Renal cortex interstitium (tissue), 15 donors: ENCODE measurements around the gene YJU2. TPM values are rescaled to one million over a fixed set of nuclear protein-coding genes. Genes with fewer than 3 reads are reported as not detected.

Source experiments
- DNase-seq, 11 donors: peaks; one replicate each; pipeline ENCODE4 v3.0.0-alpha.2; 2013; ENCODE audit warnings: low read depth in 9 of 11, low spot score in 4 of 11; ENCODE audit errors: extremely low read depth in 1 of 11
- long read RNA-seq, 16 experiments: transcript quantifications; one replicate each; lab custom pipeline, GENCODE V29; 2026
- polyA plus RNA-seq, 3 donors: library from polyadenylated mRNA; unstranded; fragments of 120-200 nt; gene quantifications; one replicate each; pipeline ENCODE4 v1.2.1, GENCODE V29; 2013; ENCODE audit not compliant: insufficient read length in 3 of 3

The YJU2 gene
- polyA plus RNA-seq = 10 to 100 TPM; 19.5 to 26.6 (median 21.4) TPM
- long read RNA-seq, donor 1, transcript YJU2-201 (8 exons, 1,434 nt) = major isoform, 8 of 21 reads
- long read RNA-seq, donor 1, partial matches to known transcripts = 0 of 21 reads
- long read RNA-seq, donor 1, other reads (novel, unspliced or antisense) = 13 of 21 reads
- long read RNA-seq, donor 2, partial matches to known transcripts = 8 of 12 reads
- long read RNA-seq, donor 2, other reads (novel, unspliced or antisense) = 0 of 12 reads
- long read RNA-seq, donor 3, transcript YJU2-201 (8 exons, 1,434 nt) = major isoform, 9 of 9 reads
- long read RNA-seq, donor 3, partial matches to known transcripts = 0 of 9 reads
- long read RNA-seq, donor 3, other reads (novel, unspliced or antisense) = 0 of 9 reads
- long read RNA-seq, donor 4, partial matches to known transcripts = 0 of 3 reads
- long read RNA-seq, donor 4, other reads (novel, unspliced or antisense) = 0 of 3 reads
- long read RNA-seq, donor 5 = 0 reads
- long read RNA-seq, donor 6, transcript YJU2-201 (8 exons, 1,434 nt) = major isoform, 5 of 35 reads
- long read RNA-seq, donor 6, partial matches to known transcripts = 25 of 35 reads
- long read RNA-seq, donor 6, other reads (novel, unspliced or antisense) = 5 of 35 reads
- long read RNA-seq, donor 7, partial matches to known transcripts = 116 of 126 reads
- long read RNA-seq, donor 7, other reads (novel, unspliced or antisense) = 6 of 126 reads
- long read RNA-seq, donor 8 = 0 reads
- long read RNA-seq, donor 9, transcript YJU2-201 (8 exons, 1,434 nt) = major isoform, 8 of 40 reads
- long read RNA-seq, donor 9, partial matches to known transcripts = 32 of 40 reads
- long read RNA-seq, donor 9, other reads (novel, unspliced or antisense) = 0 of 40 reads
- long read RNA-seq, donor 10, transcript YJU2-201 (8 exons, 1,434 nt) = major isoform, 13 of 95 reads
- long read RNA-seq, donor 10, partial matches to known transcripts = 82 of 95 reads
- long read RNA-seq, donor 10, other reads (novel, unspliced or antisense) = 0 of 95 reads
- long read RNA-seq, donor 11, transcript YJU2-201 (8 exons, 1,434 nt) = major isoform, 9 of 26 reads
- long read RNA-seq, donor 11, partial matches to known transcripts = 0 of 26 reads
- long read RNA-seq, donor 11, other reads (novel, unspliced or antisense) = 17 of 26 reads
- long read RNA-seq, donor 12, partial matches to known transcripts = 0 of 2 reads
- long read RNA-seq, donor 12, other reads (novel, unspliced or antisense) = 0 of 2 reads
- long read RNA-seq, donor 13 = 0 reads
- long read RNA-seq, donor 14, transcript YJU2-201 (8 exons, 1,434 nt) = major isoform, 9 of 23 reads
- long read RNA-seq, donor 14, partial matches to known transcripts = 0 of 23 reads
- long read RNA-seq, donor 14, other reads (novel, unspliced or antisense) = 14 of 23 reads
- long read RNA-seq, donor 15, partial matches to known transcripts = 0 of 4 reads
- long read RNA-seq, donor 15, other reads (novel, unspliced or antisense) = 0 of 4 reads
- long read RNA-seq, donor 16, transcript YJU2-201 (8 exons, 1,434 nt) = major isoform, 18 of 143 reads
- long read RNA-seq, donor 16, partial matches to known transcripts = 119 of 143 reads
- long read RNA-seq, donor 16, other reads (novel, unspliced or antisense) = 6 of 143 reads

DNA sequence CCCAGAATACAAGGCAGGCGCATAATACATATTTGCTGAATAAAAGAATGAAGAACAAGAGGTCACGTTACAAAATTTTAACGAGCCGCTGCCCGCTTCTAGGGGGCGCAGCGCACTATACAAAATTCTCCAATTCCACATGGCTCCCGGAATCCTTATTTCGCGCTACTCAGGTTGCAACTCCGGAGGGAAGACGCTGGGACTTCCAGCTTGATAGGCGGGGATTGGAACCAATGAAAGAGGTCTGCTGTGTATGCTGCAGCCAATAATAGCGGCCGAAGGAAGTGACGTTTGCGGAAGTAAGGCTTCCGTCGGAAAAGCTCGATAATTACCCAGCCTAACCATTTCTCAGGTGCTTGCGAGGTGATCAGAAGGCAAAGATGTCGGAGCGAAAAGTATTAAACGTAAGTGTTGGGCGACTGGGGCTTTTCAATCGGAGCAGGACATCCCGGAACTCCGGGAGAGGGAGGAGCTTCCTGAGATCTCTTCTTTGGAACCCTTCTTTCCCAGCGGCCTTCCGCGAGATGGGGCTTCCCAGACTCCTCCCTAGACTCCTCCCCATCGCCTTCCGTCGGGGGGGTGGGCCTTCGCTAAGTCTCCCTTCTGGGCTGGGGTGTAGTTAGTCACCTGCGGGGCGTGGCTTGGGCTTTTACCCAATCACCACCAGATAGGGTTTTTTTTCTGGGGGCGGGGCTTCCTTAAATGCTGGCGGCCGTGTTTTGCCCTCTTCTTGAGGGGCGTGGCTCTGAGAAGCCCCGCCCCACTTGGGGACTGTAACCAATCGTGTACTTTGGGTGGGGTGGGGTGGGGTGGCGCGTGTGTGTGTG lies at the start of gene YJU2:
TSS of gene YJU2 (plus strand) at position 314 of the 827 bp plus-strand sequence. CDS start at position 381, 67 bp downstream.
- DNase-seq = peak; percentile 98 to 100 (median 99)

- no peak for DNase-seq
Observed at GRCh38 chr19:4197228-4197624, 49.7 kb upstream of the YJU2 start.

- DNase-seq = no peak
Observed at GRCh38 chr19:4197625-4198466, 49.0 kb upstream of the YJU2 start.

GRCh38 chr19:4198467-4199126 lies 48.3 kb upstream of the YJU2 start:
- no peak for DNase-seq

DNA sequence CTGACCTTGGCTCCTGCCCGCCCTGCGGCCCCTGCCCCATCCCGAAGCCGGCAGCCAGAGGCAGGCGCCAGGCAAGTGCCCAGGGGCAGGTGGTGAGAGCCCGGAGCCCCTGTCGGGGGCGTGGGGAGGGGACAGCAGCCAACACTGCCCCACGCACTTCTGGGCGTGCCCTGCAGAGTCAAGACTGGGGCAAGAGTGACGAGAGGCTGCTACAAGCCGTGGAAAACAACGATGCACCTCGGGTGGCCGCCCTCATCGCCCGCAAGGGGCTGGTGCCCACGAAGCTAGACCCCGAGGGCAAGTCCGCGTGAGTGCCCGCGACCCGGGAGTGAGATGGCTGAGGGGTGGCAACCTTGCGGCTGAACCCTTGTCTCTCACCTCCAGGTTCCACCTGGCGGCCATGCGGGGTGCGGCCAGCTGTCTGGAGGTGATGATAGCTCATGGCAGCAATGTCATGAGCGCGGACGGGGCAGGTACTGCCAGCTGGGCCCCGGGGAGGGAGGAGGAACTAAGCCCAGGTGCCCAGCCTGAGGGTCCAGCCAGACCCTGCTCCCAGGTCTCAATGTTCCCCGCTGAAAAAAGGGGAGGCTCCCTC lies 47.1 kb upstream of the YJU2 start:
- no peak for DNase-seq

DNA sequence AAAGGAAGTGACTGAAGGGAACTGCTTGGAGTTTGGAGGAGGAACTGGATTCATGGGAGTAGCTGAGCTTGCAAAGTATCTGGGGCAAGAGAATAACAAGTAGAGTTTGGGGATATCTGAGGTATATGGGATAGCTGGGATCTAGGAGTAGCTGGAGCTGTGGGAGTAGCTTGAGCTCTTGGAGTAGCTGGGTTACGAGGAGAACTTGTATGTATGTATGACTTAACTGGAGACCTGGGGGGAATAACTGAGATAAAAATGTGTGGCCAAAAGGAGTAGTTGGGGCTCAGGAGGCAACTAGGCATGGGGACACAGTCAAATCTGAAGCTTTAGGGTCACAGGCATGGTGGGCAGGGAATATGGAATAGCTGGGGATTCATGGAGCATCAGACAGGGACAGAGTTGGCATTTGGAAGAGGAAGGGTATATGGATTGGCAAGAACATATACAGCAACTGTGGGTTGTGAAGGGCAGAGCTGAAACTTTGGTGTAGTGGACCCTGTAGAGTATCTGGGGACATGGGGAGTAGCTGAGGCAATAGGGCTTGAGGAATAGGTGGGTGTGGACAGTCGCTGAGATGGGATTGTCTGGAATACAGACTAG lies 45.8 kb upstream of the YJU2 start:
- DNase-seq = no peak

DNA sequence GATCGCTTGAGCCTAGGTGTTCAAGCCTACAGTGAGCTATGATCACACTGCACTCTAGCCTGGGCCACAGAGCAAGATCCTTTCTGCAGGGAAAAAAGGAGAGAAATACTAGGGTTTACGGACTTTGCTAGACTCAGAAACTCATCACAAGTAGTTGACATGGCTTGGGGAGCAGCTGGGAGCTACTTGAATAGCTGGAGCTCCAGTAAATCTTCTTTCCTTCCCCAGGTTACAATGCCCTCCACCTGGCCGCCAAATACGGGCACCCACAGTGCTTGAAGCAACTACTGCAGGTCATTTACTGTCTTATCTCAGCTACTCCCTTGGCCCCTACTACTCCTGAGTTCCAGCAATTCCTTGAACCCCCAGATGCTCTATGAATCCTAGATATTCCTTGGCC lies 45.1 kb upstream of the YJU2 start:
- no peak for DNase-seq

DNA sequence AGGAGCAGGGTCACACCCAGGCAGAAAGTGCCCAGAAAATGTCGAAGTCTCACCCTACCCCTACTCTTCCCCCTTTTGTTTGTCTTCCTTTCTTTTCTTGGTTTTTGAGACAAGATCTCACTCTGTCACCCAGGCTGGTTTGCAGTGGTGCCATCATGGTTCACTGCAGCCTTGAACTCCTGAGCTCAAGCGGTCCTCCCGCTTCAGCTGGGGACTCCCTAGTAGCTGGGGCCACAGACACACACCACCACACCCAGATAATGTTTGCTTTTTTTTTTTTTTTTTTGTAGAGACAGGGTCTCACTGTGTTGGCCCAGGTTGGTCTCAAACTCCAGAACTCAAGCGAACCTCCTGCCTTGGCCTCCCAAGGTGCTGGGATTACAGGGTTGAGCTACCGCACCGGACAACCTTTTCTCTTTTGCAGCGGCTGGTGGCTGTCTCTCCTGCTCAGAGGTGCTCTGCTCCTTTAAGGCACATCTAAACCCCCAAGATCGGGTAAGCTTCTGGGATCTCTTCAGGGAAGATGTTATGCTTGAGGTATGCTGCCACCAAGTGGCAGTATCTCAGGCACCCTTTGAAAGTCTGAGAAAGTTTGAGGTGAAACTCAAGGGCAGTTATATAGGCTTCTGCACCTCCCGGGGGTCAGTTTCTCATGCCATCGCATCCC lies 39.9 kb upstream of the YJU2 start:
- DNase-seq = no peak

- DNase-seq = no peak
Observed at GRCh38 chr19:4208385-4209094, 38.3 kb upstream of the YJU2 start.

DNA sequence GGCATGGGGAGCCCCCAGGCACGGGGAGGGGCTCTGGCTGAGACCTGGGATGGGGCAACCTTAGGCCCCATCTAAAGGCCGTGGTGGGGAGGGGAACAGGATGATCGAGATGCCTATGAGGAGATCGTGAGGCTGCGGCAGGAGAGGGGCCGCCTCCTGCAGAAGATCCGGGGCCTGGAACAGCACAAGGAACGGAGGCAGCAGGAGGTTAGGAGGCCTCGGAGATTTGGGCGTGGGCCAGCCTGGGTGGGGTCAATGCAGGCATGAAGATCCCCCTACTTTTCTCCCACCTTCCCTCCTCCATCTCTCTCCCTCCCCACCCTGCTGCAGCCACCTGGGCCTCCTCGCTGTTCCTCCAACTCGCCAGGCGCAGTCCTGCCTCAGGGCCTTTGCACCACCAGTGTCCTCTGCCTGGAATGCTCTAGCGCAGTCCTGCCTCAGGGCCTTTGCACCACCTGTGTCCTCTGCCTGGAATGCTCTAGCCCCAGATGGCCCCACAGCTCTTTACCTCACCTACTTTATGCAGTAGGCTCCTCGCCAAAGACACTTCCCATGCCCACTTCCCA lies 36.6 kb upstream of the YJU2 start:
- DNase-seq = no peak

- DNase-seq = no peak
Observed at GRCh38 chr19:4213116-4213515, 33.8 kb upstream of the YJU2 start.

DNA sequence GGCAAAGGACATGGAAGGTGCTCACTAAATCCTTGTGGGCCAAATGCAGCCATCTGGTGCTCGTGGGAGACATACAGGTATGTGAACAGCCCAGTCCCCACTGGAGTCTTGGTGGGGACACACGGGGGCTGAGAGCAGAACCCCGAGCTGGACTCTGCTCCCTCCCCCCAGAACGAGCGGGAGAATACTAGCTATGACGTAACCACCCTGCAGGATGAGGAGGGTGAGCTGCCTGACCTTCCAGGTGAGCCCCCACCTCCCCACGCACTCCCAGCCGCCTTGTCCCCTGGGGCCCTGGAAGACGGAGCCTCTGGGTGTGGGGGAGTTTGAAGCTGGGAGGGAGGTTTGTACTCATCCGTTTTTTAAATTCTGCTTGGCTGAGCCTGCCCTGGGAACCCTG lies 31.1 kb upstream of the YJU2 start:
- DNase-seq = no peak

- DNase-seq = no peak
Observed at GRCh38 chr19:4216846-4217245, 30.0 kb upstream of the YJU2 start.
